OCI-LY1 (cell line): ENCODE data around the gene DEPDC1B.

Experiments
- H2AFZ ChIP-seq: fragments of 200-600 bp; sonication (generic), shearing (Covaris generic); 2 replicates; pipeline ENCODE4 v1.6.0; 2014; ENCODE audit warnings: antibody characterized with exemption, mild to moderate bottlenecking, low read length
- H3F3A ChIP-seq: fragments of 200-600 bp; sonication (generic), shearing (Covaris generic); 2 replicates; pipeline ENCODE4 v1.6.0; 2014; ENCODE audit warnings: mild to moderate bottlenecking, antibody characterized with exemption, low read length, moderate library complexity; ENCODE audit not compliant: insufficient read depth
- H3K27ac ChIP-seq: fragments of 200-600 bp; sonication (generic); 2 replicates; pipeline ENCODE4 v1.5.1; 2014; ENCODE audit warnings: low read length, mixed run types, mild to moderate bottlenecking, low read depth; ENCODE audit not compliant: poor library complexity, severe bottlenecking
- H3K27me3 ChIP-seq: fragments of 200-600 bp; sonication (generic); 2 replicates; pipeline ENCODE4 v1.6.0; 2014; ENCODE audit warnings: antibody characterized with exemption, mild to moderate bottlenecking, low read length, moderate library complexity; ENCODE audit not compliant: insufficient read depth
- H3K36me3 ChIP-seq: fragments of 200-600 bp; sonication (generic); 2 replicates; pipeline ENCODE4 v1.6.1; 2014; ENCODE audit warnings: mild to moderate bottlenecking, antibody characterized with exemption, low read length, moderate library complexity, mixed read lengths; ENCODE audit not compliant: insufficient read depth
- H3K4me1 ChIP-seq: fragments of 200-600 bp; sonication (generic); 2 replicates; pipeline ENCODE4 v1.5.1; 2014; ENCODE audit warnings: mild to moderate bottlenecking, low read length, moderate library complexity; ENCODE audit not compliant: insufficient read depth, severe bottlenecking
- H3K4me2 ChIP-seq: fragments of 200-600 bp; sonication (generic), shearing (Covaris generic); 2 replicates; pipeline ENCODE4 v1.6.1; 2014; ENCODE audit warnings: low read length
- H3K4me3 ChIP-seq: fragments of 200-600 bp; sonication (generic); 2 replicates; pipeline ENCODE4 v1.5.1; 2014; ENCODE audit warnings: low read length, low read depth, mild to moderate bottlenecking, mixed read lengths; ENCODE audit not compliant: poor library complexity, severe bottlenecking
- H3K79me2 ChIP-seq: fragments of 200-600 bp; shearing (Covaris generic); 2 replicates; pipeline ENCODE4 v1.6.1; 2016; ENCODE audit warnings: mixed run types, low read length, mixed read lengths; ENCODE audit not compliant: insufficient read depth
- H3K9ac ChIP-seq: fragments of 200-600 bp; sonication (generic), shearing (Covaris generic); 2 replicates; pipeline ENCODE4 v1.6.1; 2014; ENCODE audit warnings: mild to moderate bottlenecking, low read length, mixed read lengths
- H3K9me2 ChIP-seq: fragments of 200-600 bp; sonication (generic), shearing (Covaris generic); 2 replicates; pipeline ENCODE4 v1.6.1; 2014; ENCODE audit warnings: low read depth, mild to moderate bottlenecking, low read length, mixed read lengths
- H3K9me3 ChIP-seq: fragments of 200-600 bp; shearing (Covaris generic); 2 replicates; pipeline ENCODE4 v1.6.1; 2014; ENCODE audit warnings: low read length, mixed read lengths
- H4K20me1 ChIP-seq: fragments of 200-600 bp; sonication (generic), shearing (Covaris generic); 2 replicates; pipeline ENCODE4 v1.6.0; 2016; ENCODE audit warnings: mild to moderate bottlenecking, low read length; ENCODE audit not compliant: insufficient read depth
- EZH2 ChIP-seq: fragments of 200-600 bp; sonication (generic), shearing (Covaris generic); IDR thresholded peaks from 2 replicates; pipeline ENCODE4 v1.8.0; 2017; ENCODE audit warnings: borderline replicate concordance, mixed run types, mild to moderate bottlenecking, antibody characterized with exemption, low read length, moderate library complexity, mixed read lengths
- TF ChIP-seq, protein P1 (sequence below): fragments of 200-600 bp; sonication (generic), shearing (Covaris generic); IDR thresholded peaks from 2 replicates; pipeline ENCODE4 v1.5.1; 2017; ENCODE audit warnings: mild to moderate bottlenecking, antibody characterized with exemption, low read length, moderate library complexity, mixed read lengths

DEPDC1B gene

GRCh38 chr5:60586307-60586901 lies 113.6 kb downstream of the DEPDC1B start:
- H3K9me3 ChIP-seq: no peaks in the 10 kb centered on the region
- H3K4me2 ChIP-seq: no peak overlapping the region
- no peaks in the 10 kb centered on the region for H3K9me2 ChIP-seq
- no peaks in the 10 kb centered on the region for H3K79me2 ChIP-seq
- no peaks in the 10 kb centered on the region for H3F3A ChIP-seq
- H2AFZ ChIP-seq: no peak overlapping the region
- H4K20me1 ChIP-seq: no peaks in the 10 kb centered on the region
- no peaks in the 10 kb centered on the region for H3K4me1 ChIP-seq
- H3K27ac ChIP-seq: no peak overlapping the region
- no peaks in the 10 kb centered on the region for H3K36me3 ChIP-seq
- H3K4me3 ChIP-seq: no peak overlapping the region
- no peak overlapping the region for H3K9ac ChIP-seq
- TF ChIP-seq EZH2: no peak
- TF ChIP-seq, protein P1, sequence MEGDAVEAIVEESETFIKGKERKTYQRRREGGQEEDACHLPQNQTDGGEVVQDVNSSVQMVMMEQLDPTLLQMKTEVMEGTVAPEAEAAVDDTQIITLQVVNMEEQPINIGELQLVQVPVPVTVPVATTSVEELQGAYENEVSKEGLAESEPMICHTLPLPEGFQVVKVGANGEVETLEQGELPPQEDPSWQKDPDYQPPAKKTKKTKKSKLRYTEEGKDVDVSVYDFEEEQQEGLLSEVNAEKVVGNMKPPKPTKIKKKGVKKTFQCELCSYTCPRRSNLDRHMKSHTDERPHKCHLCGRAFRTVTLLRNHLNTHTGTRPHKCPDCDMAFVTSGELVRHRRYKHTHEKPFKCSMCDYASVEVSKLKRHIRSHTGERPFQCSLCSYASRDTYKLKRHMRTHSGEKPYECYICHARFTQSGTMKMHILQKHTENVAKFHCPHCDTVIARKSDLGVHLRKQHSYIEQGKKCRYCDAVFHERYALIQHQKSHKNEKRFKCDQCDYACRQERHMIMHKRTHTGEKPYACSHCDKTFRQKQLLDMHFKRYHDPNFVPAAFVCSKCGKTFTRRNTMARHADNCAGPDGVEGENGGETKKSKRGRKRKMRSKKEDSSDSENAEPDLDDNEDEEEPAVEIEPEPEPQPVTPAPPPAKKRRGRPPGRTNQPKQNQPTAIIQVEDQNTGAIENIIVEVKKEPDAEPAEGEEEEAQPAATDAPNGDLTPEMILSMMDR: peak; percentile 54; the same call in 1 of the 2 replicates
- no peaks in the 10 kb centered on the region for H3K27me3 ChIP-seq

DNA sequence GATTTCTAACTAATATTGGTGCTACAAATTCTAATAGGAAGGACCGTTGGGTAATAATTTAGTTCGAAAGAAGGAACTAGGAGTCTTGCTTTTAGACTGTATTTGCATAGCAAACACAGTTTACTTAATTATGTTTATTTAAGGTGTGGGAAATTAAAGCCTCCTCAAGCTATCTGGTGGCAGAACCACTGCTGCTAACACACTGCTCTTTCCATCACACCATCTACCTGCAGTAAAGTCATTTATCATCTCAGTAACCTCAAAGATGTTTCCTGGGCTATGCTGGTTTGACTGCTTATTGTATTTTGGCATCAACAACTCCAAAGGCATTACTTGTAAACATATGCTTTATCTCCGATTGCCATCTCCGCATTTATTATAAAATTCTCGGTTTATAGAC lies 114.3 kb downstream of the DEPDC1B start:
- Histone ChIP-seq H2AFZ (no peak overlapping the region), H3K9me3 (no peaks in the 10 kb centered on the region), H3K27me3 (no peaks in the 10 kb centered on the region), H3K4me2 (no peak overlapping the region), H4K20me1 (no peaks in the 10 kb centered on the region), H3K9ac (no peak overlapping the region), H3K36me3 (no peaks in the 10 kb centered on the region), H3F3A (no peaks in the 10 kb centered on the region), H3K27ac (no peak overlapping the region), H3K4me1 (no peaks in the 10 kb centered on the region), H3K9me2 (no peaks in the 10 kb centered on the region), H3K4me3 (no peak overlapping the region), H3K79me2 (no peaks in the 10 kb centered on the region)
- TF ChIP-seq, protein P1: no peak
- no peak for TF ChIP-seq EZH2

DNA sequence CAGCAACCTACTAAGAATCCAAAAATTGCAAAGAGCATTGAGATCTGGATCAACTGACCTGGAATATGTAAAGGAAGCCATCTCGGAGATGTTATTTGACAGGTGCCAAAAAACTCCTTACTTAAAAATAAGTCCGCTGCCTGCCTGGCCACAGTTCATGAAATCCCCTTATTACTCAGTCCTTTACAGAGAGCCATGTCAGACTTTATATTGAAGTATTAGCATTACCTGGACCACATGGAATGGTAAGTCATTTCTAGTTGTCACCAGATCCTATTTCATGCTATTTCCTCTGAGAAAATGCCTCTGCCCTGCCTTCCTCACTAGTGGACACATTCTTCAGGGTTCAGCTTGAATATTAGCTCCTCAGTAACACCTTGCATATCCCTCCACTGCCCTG lies 115.7 kb downstream of the DEPDC1B start:
- no peak overlapping the region for H3K27ac ChIP-seq
- H3K9me3 ChIP-seq: no peaks in the 10 kb centered on the region

More for the DNA sequence above, 115.7 kb downstream of the DEPDC1B start:
- Histone ChIP-seq H3K4me2 (no peak overlapping the region), H3K79me2 (no peaks in the 10 kb centered on the region), H2AFZ (no peak overlapping the region), H3K9ac (no peak overlapping the region), H3K36me3 (no peaks in the 10 kb centered on the region), H3F3A (no peaks in the 10 kb centered on the region), H4K20me1 (no peaks in the 10 kb centered on the region), H3K4me3 (no peak overlapping the region), H3K27me3 (no peaks in the 10 kb centered on the region), H3K9me2 (no peaks in the 10 kb centered on the region), H3K4me1 (no peaks in the 10 kb centered on the region)
- TF ChIP-seq, protein P1: no peak
- no peak for TF ChIP-seq EZH2
